RWPE2 (cell line): ENCODE data around the gene MDC1.
A peak's percentile ranks its signal among the peaks of the same experiment; 100 is the strongest.
"Not testable (repeated sequence)": the region's sequence is repeated elsewhere in the genome, so short reads cannot be mapped to it uniquely, and the experiment has no call there.

ENCODE experiments used
- ATAC-seq: fragments of 200-7000 bp; cut with Tn5 transposase; 3 replicates; pipeline ENCODE4 v1.9.1; 2021; ENCODE audit warnings: low read depth
- DNase-seq: peaks from one replicate; pipeline ENCODE4 v3.0.0-alpha.2; 2020; ENCODE audit warnings: low spot score
- H3K27ac ChIP-seq: fragments of 450-650 bp; 2 replicates; pipeline ENCODE4 v1.5.1; 2017; ENCODE audit warnings: mild to moderate bottlenecking; ENCODE audit not compliant: poor library complexity, severe bottlenecking
- H3K27me3 ChIP-seq: fragments of 250-450 bp; sonication (Bioruptor Pico); 2 replicates; pipeline ENCODE4 v1.5.1; 2021; ENCODE audit warnings: mild to moderate bottlenecking, moderate library complexity; ENCODE audit not compliant: insufficient read depth, poor library complexity, severe bottlenecking
- H3K36me3 ChIP-seq: fragments of 250-450 bp; sonication (Bioruptor Pico); 2 replicates; pipeline ENCODE4 v1.5.1; 2020; ENCODE audit warnings: low read depth, mild to moderate bottlenecking, moderate library complexity
- H3K4me1 ChIP-seq: fragments of 250-450 bp; sonication (Bioruptor Pico); 2 replicates; pipeline ENCODE4 v1.5.1; 2021; ENCODE audit warnings: mild to moderate bottlenecking, moderate library complexity; ENCODE audit not compliant: insufficient read depth, poor library complexity, severe bottlenecking
- H3K4me3 ChIP-seq: fragments of 250-450 bp; sonication (Bioruptor Pico); 2 replicates; pipeline ENCODE4 v1.5.1; 2021; ENCODE audit warnings: mild to moderate bottlenecking, moderate library complexity; ENCODE audit not compliant: severe bottlenecking
- H3K9me3 ChIP-seq: fragments of 250-450 bp; sonication (Bioruptor Pico); 2 replicates; pipeline ENCODE4 v1.5.1; 2021; ENCODE audit warnings: mild to moderate bottlenecking, moderate library complexity; ENCODE audit not compliant: severe bottlenecking
- CTCF ChIP-seq: fragments of 450-650 bp; IDR thresholded peaks from one replicate; pipeline ENCODE4 v1.5.1; 2017; ENCODE audit warnings: mild to moderate bottlenecking, moderate library complexity; ENCODE audit not compliant: poor library complexity, severe bottlenecking

Gene MDC1

GRCh38 chr6:30678964-30679726, 37.9 kb downstream of the MDC1 start:
- DNase-seq (no peak), ATAC-seq (peak; percentile 35; the same call in 2 of the 3 replicates)
- H3K27me3 ChIP-seq = no peaks in the 10 kb centered on the region
- H3K4me3 ChIP-seq = no peak overlapping the region
- peaks cover 73% of the 10 kb centered on the region for H3K36me3 ChIP-seq
- H3K9me3 ChIP-seq = no peaks in the 10 kb centered on the region
- peaks cover 18% of the 10 kb centered on the region for H3K4me1 ChIP-seq
- peak overlapping the region; percentile 95 for H3K27ac ChIP-seq
- peak; percentile 90 for TF ChIP-seq CTCF

GRCh38 chr6:30676660-30677285, 40.3 kb downstream of the MDC1 start:
- no peaks in the 10 kb centered on the region for H3K27me3 ChIP-seq
- no peak overlapping the region for H3K27ac ChIP-seq
- H3K4me3 ChIP-seq = no peak overlapping the region
- no peak for TF ChIP-seq CTCF
- ATAC-seq = no peak
- DNase-seq = no peak
- no peaks in the 10 kb centered on the region for H3K9me3 ChIP-seq
- H3K36me3 ChIP-seq = peaks cover 56% of the 10 kb centered on the region
- H3K4me1 ChIP-seq = peaks cover 14% of the 10 kb centered on the region

- Histone ChIP-seq H3K36me3 (peaks cover 45% of the 10 kb centered on the region), H3K4me3 (peak within 1 kb of the TSS; percentile 76), H3K4me1 (peaks cover 4% of the 10 kb centered on the region), H3K27ac (peak within 1 kb of the TSS; percentile 44), H3K27me3 (no peaks in the 10 kb centered on the region), H3K9me3 (no peaks in the 10 kb centered on the region)
- TF ChIP-seq CTCF = peak; percentile 96
- ATAC-seq (peak; percentile 77), DNase-seq (peak; percentile 95)
Measured at GRCh38 chr6:30672445-30673253, 44.4 kb downstream of the MDC1 start, which contains the start of gene DHX16. TSS of gene DHX16 (minus strand) at chr6:30673006. CDS start at chr6:30672841, 165 bp downstream.

GRCh38 chr6:30670760-30671527, 46.1 kb downstream of the MDC1 start:
- H3K9me3 ChIP-seq = no peaks in the 10 kb centered on the region
- peaks cover 43% of the 10 kb centered on the region for H3K36me3 ChIP-seq
- TF ChIP-seq CTCF = no peak
- no peak overlapping the region for H3K4me3 ChIP-seq
- no peak for ATAC-seq
- no peak overlapping the region for H3K27ac ChIP-seq
- H3K27me3 ChIP-seq = no peaks in the 10 kb centered on the region
- no peak for DNase-seq
- H3K4me1 ChIP-seq = peaks cover 4% of the 10 kb centered on the region

GRCh38 chr6:30666300-30666699, 50.8 kb downstream of the MDC1 start:
- peaks cover 88% of the 10 kb centered on the region for H3K36me3 ChIP-seq
- not testable (repeated sequence) for ATAC-seq, DNase-seq, H3K4me1 ChIP-seq, H3K27ac ChIP-seq, H3K27me3 ChIP-seq, H3K4me3 ChIP-seq, H3K9me3 ChIP-seq
